Duodenal mucosa (tissue), 2 donors: Measurements from ENCODE around the gene DNER.

ENCODE experiments used
- H3K27ac ChIP-seq: one replicate; pipeline ENCODE4 v1.7.0; 2013; ENCODE audit warnings: low read depth, low read length
- H3K27me3 ChIP-seq, 2 donors: one replicate each; pipeline ENCODE4 v1.7.0; 2013; ENCODE audit warnings: low read length in 2 of 2, control low read depth in 1 of 2; ENCODE audit not compliant: insufficient read depth in 2 of 2, control insufficient read depth in 1 of 2
- H3K36me3 ChIP-seq, 2 donors: one replicate each; pipeline ENCODE4 v1.7.0; 2013; ENCODE audit warnings: low read length in 2 of 2, control low read depth in 1 of 2; ENCODE audit not compliant: insufficient read depth in 2 of 2, control insufficient read depth in 1 of 2
- H3K4me1 ChIP-seq, 2 donors: one replicate each; pipeline ENCODE4 v1.7.0; 2013; ENCODE audit warnings: low read length in 2 of 2, control low read depth in 1 of 2; ENCODE audit not compliant: insufficient read depth in 2 of 2, control insufficient read depth in 1 of 2
- H3K4me3 ChIP-seq, 2 donors: one replicate each; pipeline ENCODE4 v1.7.0; 2013; ENCODE audit warnings: low read length in 2 of 2, low read depth in 1 of 2
- H3K9ac ChIP-seq, 2 donors: one replicate each; pipeline ENCODE4 v1.7.0; 2013; ENCODE audit warnings: low read length in 2 of 2, low read depth in 1 of 2
- H3K9me3 ChIP-seq, 2 donors: one replicate each; pipeline ENCODE4 v1.7.0; 2013; ENCODE audit warnings: low read length in 2 of 2, control low read depth in 1 of 2; ENCODE audit not compliant: control insufficient read depth in 1 of 2

Gene DNER

GRCh38 chr2:229313591-229313990 is 400.8 kb downstream of the DNER start:
- H3K4me3 ChIP-seq, result no peak overlapping the region
- no peaks in the 10 kb centered on the region for H3K9me3 ChIP-seq
- H3K9ac ChIP-seq, result no peak overlapping the region
- no peaks in the 10 kb centered on the region for H3K36me3 ChIP-seq
- H3K4me1 ChIP-seq, result no peaks in the 10 kb centered on the region
- no peak overlapping the region for H3K27ac ChIP-seq
- H3K27me3 ChIP-seq, result no peaks in the 10 kb centered on the region
